PFSK-1 (cell line): Measurements from ENCODE around the gene ADSS2.

Experiments
- FOXP2 ChIP-seq: optimal IDR thresholded peaks from 2 replicates; pipeline ENCODE3; 2011; ENCODE audit warnings: borderline replicate concordance, control low read depth, inconsistent platforms; ENCODE audit not compliant: insufficient read depth; ENCODE audit errors: extremely low read length, extremely low read depth
- POLR2AphosphoS5 ChIP-seq: IDR thresholded peaks from 2 replicates; pipeline ENCODE4 v1.6.1; 2012; ENCODE audit warnings: low read depth, mild to moderate bottlenecking, control low read depth, low read length, moderate library complexity
- REST ChIP-seq, 2 experiments: IDR thresholded peaks; 2 replicates each; pipeline versions ENCODE4 v1.6.1 to v1.8.0; 2011 to 2012; ENCODE audit warnings: low read depth in 2 of 2, low read length in 2 of 2, control low read depth in 1 of 2, inconsistent platforms in 1 of 2, mild to moderate bottlenecking in 1 of 2, moderate library complexity in 1 of 2; ENCODE audit not compliant: insufficient read depth in 1 of 2
- SIN3A ChIP-seq: IDR thresholded peaks from 2 replicates; pipeline ENCODE4 v1.6.1; 2012; ENCODE audit warnings: mild to moderate bottlenecking, low read length, moderate library complexity, borderline replicate concordance; ENCODE audit not compliant: insufficient read depth
- TAF1 ChIP-seq: IDR thresholded peaks from 2 replicates; pipeline ENCODE4 v1.6.1; 2012; ENCODE audit warnings: low read length, control low read depth, borderline replicate concordance; ENCODE audit not compliant: insufficient read depth

DNA sequence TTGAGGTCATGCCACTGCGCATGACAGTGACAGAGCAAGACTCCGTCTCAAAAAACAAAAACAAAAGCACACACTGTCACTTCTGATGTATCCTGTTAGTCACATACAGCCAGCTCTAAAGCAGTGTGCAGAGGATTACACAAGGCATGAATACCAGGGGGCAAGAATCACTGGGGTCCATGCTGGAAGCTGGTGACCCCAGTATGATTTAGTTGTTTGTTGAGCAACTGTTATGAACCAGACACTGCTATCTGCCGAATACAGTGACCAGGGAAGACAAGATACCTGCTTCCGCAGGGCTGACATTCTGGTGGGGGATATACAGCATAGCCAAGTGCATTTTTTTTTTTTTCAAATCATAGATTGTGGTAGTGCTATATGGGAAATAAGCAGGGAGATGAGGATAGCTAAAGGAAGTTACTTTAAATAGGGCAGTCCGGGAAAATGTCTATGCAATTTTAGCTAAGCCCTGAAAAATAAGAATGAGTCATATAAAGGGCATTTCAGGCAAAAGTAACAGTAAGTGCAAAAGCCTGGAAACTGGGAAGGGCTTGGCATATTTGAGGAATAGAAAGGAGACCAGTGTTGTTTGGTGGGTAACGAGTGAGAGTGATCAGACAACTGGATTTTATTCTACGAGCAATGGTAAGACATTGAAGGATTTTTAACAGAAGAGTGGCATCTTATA is 69.7 kb downstream of the ADSS2 start:
- TF ChIP-seq REST (IDR thresholded peaks at IDR 0.05; ENCODE audit: insufficient read depth in 1 of 2, low read depth in 2 of 2, low read length in 2 of 2) (no peak), TAF1 (no peak), FOXP2 (no peak), POLR2AphosphoS5 (no peak), SIN3A (no peak)
